ENCODE data around the gene LBHD1. TPM values are rescaled to one million over a fixed set of nuclear protein-coding genes. Genes with fewer than 3 reads are reported as not detected.

The LBHD1 gene
- total and polyA plus RNA-seq, 2 of the 13 experiments (the other 11 are each of a cell fraction or from before 2014, with no cell fraction given), result 3.2 to 3.7 TPM

DNA sequence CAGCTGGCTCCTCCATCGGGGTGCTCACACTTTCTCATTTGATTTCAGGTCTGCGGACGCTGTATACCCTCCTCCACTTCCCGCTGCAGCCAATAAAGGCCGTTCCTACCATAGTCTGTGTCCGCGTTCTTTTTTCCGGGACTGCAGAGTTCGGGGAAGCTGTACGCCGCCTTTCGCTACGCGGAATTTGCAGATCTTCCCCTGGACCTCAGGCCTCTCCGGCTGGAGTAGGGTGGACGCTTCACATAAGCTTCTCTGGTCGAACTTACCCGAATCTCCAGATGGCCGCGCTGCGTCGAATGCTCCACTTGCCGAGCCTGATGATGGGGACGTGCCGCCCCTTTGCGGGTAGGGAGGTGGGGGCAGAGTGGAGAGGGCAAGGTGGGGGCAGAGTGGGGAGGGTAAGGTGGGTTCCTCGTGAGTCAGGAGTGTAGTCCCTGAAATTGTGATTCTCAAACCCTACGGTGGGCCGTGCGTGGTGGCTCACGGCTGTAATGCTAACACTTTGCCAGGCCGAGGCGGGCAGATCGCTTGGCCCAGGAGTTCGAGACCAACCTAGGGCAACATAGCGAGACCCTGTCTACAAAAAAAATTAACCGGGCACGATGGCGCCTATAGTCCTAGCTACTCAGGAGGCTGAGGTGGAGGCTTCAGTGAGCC is 6.3 kb downstream of the LBHD1 start (continued):
- TF ChIP-seq ZNF782 (CRISPR knock-in tag; IDR thresholded peaks at IDR 0.05; ENCODE audit: borderline replicate concordance) (no peak), RARA (CRISPR knock-in tag; IDR thresholded peaks at IDR 0.05) (0 out of 2 replicates have a peak, but pooled peaks have one; percentile 11), EEA1 (CRISPR knock-in tag; IDR thresholded peaks at IDR 0.05; ENCODE audit: borderline replicate concordance) (no peak), ERF (CRISPR knock-in tag; IDR thresholded peaks at IDR 0.05) (no peak), ZNF790 (CRISPR knock-in tag; IDR thresholded peaks at IDR 0.05; ENCODE audit: borderline replicate concordance) (0 out of 2 replicates have a peak, but pooled peaks have one; percentile 49), HNRNPUL1 (IDR thresholded peaks at IDR 0.05; ENCODE audit: low read depth, low read length) (no peak), ZNF709 (CRISPR knock-in tag; IDR thresholded peaks at IDR 0.05) (0 out of 2 replicates have a peak, but pooled peaks have one; percentile 29), ZNF264 (CRISPR knock-in tag; IDR thresholded peaks at IDR 0.05) (0 out of 2 replicates have a peak, but pooled peaks have one; percentile 13), KMT2A (CRISPR knock-in tag; IDR thresholded peaks at IDR 0.05) (peak; percentile 23; the same call in 1 of the 2 replicates), HOXA9 (CRISPR knock-in tag; IDR thresholded peaks at IDR 0.05; ENCODE audit: borderline replicate concordance) (no peak), ZNF674 (CRISPR knock-in tag; IDR thresholded peaks at IDR 0.05; ENCODE audit: low read depth) (no peak), ZNF644 (CRISPR knock-in tag; IDR thresholded peaks at IDR 0.05; ENCODE audit: low read depth) (no peak), MIER2 (CRISPR knock-in tag; IDR thresholded peaks at IDR 0.05) (no peak), CBX2 (IDR thresholded peaks at IDR 0.05; ENCODE audit: low read depth, low read length) (no peak), CBX2 (CRISPR knock-in tag; IDR thresholded peaks at IDR 0.05; ENCODE audit: low read depth) (no peak)
- TF ChIP-seq, protein P1, sequence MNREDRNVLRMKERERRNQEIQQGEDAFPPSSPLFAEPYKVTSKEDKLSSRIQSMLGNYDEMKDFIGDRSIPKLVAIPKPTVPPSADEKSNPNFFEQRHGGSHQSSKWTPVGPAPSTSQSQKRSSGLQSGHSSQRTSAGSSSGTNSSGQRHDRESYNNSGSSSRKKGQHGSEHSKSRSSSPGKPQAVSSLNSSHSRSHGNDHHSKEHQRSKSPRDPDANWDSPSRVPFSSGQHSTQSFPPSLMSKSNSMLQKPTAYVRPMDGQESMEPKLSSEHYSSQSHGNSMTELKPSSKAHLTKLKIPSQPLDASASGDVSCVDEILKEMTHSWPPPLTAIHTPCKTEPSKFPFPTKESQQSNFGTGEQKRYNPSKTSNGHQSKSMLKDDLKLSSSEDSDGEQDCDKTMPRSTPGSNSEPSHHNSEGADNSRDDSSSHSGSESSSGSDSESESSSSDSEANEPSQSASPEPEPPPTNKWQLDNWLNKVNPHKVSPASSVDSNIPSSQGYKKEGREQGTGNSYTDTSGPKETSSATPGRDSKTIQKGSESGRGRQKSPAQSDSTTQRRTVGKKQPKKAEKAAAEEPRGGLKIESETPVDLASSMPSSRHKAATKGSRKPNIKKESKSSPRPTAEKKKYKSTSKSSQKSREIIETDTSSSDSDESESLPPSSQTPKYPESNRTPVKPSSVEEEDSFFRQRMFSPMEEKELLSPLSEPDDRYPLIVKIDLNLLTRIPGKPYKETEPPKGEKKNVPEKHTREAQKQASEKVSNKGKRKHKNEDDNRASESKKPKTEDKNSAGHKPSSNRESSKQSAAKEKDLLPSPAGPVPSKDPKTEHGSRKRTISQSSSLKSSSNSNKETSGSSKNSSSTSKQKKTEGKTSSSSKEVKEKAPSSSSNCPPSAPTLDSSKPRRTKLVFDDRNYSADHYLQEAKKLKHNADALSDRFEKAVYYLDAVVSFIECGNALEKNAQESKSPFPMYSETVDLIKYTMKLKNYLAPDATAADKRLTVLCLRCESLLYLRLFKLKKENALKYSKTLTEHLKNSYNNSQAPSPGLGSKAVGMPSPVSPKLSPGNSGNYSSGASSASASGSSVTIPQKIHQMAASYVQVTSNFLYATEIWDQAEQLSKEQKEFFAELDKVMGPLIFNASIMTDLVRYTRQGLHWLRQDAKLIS (CRISPR knock-in tag; IDR thresholded peaks at IDR 0.05), result no peak
- TF ChIP-seq, protein P2, sequence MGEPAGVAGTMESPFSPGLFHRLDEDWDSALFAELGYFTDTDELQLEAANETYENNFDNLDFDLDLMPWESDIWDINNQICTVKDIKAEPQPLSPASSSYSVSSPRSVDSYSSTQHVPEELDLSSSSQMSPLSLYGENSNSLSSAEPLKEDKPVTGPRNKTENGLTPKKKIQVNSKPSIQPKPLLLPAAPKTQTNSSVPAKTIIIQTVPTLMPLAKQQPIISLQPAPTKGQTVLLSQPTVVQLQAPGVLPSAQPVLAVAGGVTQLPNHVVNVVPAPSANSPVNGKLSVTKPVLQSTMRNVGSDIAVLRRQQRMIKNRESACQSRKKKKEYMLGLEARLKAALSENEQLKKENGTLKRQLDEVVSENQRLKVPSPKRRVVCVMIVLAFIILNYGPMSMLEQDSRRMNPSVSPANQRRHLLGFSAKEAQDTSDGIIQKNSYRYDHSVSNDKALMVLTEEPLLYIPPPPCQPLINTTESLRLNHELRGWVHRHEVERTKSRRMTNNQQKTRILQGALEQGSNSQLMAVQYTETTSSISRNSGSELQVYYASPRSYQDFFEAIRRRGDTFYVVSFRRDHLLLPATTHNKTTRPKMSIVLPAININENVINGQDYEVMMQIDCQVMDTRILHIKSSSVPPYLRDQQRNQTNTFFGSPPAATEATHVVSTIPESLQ (CRISPR knock-in tag; conservative IDR thresholded peaks at IDR 0.05), result no peak
- TF ChIP-seq, protein P3, sequence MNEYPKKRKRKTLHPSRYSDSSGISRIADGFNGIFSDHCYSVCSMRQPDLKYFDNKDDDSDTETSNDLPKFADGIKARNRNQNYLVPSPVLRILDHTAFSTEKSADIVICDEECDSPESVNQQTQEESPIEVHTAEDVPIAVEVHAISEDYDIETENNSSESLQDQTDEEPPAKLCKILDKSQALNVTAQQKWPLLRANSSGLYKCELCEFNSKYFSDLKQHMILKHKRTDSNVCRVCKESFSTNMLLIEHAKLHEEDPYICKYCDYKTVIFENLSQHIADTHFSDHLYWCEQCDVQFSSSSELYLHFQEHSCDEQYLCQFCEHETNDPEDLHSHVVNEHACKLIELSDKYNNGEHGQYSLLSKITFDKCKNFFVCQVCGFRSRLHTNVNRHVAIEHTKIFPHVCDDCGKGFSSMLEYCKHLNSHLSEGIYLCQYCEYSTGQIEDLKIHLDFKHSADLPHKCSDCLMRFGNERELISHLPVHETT (CRISPR knock-in tag; conservative IDR thresholded peaks at IDR 0.05), result no peak
- TF ChIP-seq, protein P4, sequence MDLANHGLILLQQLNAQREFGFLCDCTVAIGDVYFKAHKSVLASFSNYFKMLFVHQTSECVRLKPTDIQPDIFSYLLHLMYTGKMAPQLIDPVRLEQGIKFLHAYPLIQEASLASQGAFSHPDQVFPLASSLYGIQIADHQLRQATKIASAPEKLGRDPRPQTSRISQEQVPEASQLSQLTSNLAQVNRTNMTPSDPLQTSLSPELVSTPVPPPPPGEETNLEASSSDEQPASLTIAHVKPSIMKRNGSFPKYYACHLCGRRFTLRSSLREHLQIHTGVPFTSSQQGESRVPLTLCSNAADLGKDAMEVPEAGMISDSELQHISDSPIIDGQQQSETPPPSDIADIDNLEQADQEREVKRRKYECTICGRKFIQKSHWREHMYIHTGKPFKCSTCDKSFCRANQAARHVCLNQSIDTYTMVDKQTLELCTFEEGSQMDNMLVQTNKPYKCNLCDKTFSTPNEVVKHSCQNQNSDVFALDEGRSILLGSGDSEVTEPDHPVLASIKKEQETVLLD (CRISPR knock-in tag; IDR thresholded peaks at IDR 0.05; ENCODE audit: low read depth), result no peak; the same call in 1 of the 2 replicates
- TF ChIP-seq, protein P5, sequence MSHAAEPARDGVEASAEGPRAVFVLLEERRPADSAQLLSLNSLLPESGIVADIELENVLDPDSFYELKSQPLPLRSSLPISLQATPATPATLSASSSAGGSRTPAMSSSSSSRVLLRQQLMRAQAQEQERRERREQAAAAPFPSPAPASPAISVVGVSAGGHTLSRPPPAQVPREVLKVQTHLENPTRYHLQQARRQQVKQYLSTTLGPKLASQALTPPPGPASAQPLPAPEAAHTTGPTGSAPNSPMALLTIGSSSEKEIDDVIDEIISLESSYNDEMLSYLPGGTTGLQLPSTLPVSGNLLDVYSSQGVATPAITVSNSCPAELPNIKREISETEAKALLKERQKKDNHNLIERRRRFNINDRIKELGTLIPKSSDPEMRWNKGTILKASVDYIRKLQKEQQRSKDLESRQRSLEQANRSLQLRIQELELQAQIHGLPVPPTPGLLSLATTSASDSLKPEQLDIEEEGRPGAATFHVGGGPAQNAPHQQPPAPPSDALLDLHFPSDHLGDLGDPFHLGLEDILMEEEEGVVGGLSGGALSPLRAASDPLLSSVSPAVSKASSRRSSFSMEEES (CRISPR knock-in tag; IDR thresholded peaks at IDR 0.05), result no peak

All from HepG2 (cell line).